GM18507 (cell line): ENCODE measurements around the gene PFKL.

Source experiments
- DNase-seq: peaks from one replicate; pipeline ENCODE4 v3.0.0; 2011; ENCODE audit warnings: low read depth; ENCODE audit not compliant: insufficient read length; ENCODE audit errors: extremely low spot score
- FAIRE-seq: peaks from 2 replicates; lab custom pipeline; 2011; peaks lifted over from hg19 to GRCh38; lab: Jason Lieb, UNC

The PFKL gene

DNA sequence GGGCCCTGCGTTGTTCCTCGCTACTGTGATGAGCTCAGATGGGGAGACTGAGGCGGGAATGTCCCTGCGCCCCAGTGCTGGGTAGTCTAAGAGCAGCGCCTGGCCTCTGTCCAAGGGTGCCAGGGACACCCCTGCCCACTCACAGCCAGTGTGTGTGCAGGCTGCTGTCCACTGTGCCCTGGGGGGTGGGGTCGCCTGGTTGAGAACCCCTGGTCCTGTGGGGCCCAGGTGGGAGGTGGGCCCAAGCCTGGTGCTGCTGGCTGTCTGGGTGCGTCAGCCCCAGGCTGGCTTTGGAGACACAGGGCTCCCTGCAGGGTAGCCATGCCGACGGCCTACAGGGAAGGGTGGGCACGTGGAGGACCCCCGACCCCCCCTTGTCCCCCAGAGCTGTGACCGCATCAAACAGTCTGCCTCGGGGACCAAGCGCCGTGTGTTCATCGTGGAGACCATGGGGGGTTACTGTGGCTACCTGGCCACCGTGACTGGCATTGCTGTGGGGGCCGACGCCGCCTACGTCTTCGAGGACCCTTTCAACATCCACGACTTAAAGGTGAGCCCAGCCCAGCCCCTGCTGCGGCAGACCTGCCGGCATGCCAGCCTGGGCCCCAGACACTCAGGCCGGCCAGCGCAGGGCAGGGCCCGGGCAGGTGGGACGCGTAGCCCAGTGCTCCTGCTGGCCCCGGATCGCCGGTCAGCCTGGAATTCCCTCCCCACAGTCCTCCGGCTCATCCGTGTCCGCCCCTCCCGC is 24.4 kb downstream of the PFKL start:
- FAIRE-seq = no peak
- no peak for DNase-seq

DNA sequence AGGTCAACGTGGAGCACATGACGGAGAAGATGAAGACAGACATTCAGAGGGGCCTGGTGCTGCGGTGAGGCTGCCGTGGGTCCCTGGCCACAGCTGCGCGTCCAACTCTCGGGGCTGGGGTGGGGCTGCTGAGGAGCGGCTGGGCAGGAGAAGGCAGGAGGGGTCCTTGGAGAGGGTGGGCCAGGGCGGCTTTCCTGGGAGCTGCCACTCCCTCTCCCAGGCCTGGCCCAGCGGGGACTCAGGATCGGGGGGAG is 24.9 kb downstream of the PFKL start:
- DNase-seq = no peak
- FAIRE-seq = no peak

DNA sequence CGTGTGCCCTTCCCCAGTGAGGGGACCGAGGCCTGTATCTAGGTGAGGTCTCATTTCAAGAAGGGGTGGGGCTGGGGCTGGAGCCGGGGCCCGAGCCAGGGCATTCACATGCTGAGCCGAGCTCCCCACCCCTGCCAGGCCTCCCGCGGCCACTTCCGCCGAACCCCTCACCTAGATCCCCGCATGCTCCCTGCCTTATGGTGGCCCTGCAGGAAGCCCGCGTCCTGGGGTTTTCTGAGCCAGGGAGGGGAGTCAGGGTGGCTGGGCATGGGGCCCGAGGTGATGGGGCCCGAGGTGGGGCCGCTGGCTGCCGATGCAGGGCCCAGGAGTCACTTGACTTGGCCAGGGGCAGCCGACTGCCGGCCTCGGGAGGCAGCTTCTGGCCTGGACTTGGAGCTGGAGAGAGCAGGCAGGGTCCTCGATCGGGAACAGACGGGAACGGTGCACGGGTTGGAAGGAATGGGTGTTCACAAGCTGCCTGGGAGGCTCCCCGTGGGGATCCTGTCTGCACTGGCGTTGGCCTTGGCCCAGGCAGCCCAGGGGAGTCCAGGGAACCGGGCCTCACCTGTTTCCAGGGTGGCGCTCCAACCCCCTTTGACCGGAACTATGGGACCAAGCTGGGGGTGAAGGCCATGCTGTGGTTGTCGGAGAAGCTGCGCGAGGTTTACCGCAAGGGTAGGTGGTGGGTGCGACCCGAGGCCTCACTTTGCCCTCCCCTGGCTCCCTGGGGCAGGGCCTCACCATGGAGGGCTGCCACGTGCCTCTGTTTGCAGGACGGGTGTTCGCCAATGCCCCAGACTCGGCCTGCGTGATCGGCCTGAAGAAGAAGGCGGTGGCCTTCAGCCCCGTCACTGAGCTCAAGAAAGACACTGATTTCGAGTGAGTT is 25.8 kb downstream of the PFKL start:
- DNase-seq = no peak
- FAIRE-seq = no peak

DNA sequence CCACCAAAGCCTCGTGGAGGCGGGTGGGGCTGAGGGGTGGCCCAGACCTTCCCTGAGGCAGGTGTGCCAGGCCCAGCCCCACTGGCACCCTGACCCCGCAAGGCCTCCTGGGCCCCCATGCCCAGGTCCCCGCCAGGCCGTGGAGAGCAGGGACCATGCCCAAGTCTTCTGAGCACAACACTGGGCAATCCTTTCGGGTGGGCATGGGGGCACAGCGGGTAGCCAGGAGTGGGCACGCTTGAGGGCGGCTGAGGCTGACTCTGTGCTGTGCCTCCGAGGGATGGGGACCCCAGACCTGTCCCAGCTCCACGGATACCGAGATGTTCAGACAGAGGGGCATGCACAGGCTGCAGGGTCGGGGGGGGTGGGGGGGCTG is 26.4 kb downstream of the PFKL start:
- DNase-seq = no peak
- no peak for FAIRE-seq

DNA sequence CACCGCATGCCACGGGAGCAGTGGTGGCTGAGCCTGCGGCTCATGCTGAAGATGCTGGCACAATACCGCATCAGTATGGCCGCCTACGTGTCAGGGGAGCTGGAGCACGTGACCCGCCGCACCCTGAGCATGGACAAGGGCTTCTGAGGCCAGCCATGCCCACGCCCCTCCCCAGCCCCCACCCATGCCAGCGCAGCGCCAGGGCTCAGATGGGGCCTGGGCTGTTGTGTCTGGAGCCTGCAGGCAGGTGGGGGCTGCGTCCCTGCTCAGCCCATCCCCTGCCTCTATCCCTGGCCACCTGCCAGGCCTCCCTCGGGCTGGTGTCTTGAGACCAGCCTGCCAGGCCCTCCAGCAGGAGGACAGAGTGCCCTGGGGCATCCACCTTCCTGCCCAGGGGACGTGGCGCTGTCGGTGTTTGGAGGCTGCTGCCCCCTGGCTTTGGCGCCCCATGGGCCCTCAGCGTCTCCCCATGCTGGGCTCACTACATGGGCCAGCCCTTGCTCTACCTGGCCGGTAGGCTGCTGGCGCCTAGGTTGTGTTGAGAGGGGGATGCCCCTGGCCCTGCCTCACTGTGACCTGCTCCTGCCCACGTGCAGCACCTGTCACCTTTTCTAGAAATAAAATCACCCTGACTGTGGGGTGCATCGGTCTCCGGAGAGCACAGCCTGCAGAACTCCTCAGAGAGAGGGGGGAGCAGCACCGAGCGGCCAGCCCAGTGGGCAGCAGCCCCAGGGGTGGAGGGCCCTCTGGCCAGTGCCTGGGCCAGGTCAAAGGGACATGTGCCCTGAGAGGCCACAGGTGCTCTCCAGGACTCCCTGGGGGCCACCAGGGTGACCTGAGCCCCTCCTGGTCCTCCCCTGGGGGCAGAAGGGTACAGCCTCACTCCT is 27.1 kb downstream of the PFKL start:
- DNase-seq (no peak), FAIRE-seq (no peak)

- no peak for FAIRE-seq
- no peak for DNase-seq
These were observed 27.7 kb downstream of the PFKL start for GRCh38 chr21:44327603-44327974.

GRCh38 chr21:44328242-44328895 is 28.5 kb downstream of the PFKL start:
- DNase-seq = no peak
- FAIRE-seq = no peak

DNA sequence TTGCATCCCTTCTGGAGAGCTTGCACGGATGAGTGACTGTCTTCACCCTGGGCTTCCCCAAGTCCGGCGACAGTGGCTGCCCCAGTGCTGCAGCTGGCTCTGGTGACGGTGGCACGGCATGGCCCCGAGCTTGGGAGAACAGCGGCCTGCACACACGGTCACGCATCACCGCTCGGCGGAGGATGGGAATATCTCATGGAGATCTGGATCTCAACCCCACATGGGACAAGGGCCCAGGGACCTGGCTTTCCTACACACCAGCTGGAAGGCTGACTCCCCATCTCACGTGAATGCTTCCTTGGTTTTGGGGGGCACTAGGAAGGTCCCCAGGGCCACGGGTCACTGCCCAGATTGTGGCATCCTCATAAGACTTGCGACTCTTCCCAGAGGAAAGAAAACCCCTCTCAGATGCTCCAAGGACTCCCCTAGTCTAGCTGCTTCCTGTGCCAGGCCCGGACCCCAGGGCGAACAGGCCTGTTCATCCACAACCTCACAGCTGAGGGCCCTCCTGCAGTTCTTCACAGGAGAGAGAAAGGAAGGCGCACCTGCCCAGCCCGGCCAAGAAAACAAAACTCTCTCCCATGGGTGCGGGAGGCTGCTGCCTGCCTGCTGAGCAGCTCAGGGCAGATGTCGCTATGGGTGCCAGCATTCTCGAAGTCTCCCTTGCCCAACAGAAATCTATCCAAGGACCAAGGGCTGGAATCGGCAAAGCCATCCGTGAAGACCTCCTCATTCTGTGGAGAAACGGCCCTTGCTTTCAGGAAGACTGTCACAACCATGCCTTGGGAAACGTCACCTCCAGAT is 29.4 kb downstream of the PFKL start:
- no peak for DNase-seq
- FAIRE-seq = no peak

DNA sequence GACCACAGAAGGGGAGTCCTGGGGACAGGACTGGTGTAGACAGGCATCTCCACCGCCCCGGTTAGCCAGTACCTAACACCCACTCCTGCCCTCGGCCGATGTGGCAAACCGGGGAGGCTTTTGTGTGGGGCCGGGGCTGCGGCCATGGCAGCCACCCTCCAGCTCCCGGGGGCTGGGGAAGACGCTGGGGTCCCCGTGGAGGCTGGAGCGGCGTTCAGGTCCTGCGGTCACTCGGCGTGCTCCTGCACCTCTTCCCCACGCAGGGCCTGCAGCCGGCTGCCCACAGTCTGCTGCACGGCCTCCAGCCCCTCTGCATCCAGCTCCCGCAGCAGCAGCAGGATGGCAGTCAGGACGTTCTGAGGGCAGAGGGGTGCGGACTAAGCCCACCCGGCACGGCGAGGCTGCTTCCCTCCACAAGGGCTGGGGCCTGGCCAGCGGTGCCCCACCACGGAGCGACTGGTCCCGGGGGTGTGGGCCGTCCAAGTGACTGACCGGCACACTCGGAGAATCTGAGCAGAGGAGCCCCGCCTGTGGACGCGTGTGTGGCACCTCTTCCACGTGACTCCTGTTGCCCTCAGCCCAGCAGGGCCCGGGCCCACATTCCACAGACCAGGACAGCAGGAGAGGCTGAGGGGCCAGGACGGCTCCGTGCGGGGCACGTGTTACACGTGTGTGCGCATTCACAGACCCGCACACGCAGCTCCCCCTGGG is 30.3 kb downstream of the PFKL start:
- no peak for FAIRE-seq
- DNase-seq = no peak

- FAIRE-seq (no peak), DNase-seq (no peak)
These were observed 30.8 kb downstream of the PFKL start for GRCh38 chr21:44330698-44331097.

DNA sequence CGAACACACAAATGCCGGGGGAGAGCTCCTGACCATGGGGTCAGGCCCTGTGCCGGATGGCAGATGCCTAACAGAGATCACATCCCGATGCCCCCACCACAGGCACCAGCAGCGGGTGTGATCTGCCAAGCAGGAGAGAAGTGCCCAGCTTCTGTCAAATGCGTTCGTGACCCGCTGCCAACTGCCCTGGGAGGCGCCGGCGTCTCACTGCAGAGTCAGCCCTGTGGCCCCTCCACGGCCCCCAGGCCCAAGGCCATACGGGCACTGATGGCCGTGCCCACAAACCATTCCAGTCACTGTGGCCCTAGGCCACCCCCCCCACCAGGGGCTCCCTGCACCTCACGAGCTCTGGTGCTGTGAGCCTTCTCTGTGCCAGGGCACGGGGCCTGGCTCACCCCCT is 31.4 kb downstream of the PFKL start:
- FAIRE-seq (no peak), DNase-seq (no peak)

DNA sequence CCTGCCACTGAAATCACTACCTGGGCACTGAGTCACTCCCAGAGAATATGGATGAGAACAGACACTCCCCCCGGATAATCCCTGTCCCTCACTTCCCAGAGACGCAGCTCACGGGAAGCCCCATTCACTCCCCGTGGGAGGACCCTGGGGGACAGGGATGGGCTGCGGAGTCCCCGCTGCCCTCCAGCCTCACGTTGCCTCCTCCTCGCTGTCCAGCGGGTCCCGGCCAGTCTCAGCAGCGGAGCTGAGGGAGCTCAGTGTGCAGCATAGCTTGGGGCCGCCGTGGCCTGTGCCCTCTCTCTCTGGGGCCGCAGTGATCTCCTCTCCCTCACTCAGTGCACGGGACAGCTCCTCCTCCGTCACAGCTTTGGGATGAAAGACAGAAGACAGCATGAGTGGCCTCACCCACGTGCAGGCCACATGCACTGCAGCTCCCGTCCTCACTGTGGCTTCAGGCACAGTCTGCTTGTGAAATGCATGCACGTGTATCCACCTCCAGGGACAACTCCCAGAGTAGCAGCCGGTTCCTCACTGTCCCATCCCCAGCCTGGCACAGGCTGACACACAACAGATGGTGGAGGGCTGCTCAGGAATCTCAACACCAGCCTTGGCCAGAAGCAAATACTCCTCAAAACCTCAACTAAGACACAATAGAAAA is 31.9 kb downstream of the PFKL start:
- no peak for DNase-seq
- no peak for FAIRE-seq

GRCh38 chr21:44332383-44332782 is 32.5 kb downstream of the PFKL start:
- DNase-seq (no peak), FAIRE-seq (no peak)

- DNase-seq (no peak), FAIRE-seq (no peak)
These were observed 33.1 kb downstream of the PFKL start for GRCh38 chr21:44332965-44333364.

- DNase-seq (no peak), FAIRE-seq (no peak)
These were observed 33.9 kb downstream of the PFKL start for GRCh38 chr21:44333509-44334328.

DNA sequence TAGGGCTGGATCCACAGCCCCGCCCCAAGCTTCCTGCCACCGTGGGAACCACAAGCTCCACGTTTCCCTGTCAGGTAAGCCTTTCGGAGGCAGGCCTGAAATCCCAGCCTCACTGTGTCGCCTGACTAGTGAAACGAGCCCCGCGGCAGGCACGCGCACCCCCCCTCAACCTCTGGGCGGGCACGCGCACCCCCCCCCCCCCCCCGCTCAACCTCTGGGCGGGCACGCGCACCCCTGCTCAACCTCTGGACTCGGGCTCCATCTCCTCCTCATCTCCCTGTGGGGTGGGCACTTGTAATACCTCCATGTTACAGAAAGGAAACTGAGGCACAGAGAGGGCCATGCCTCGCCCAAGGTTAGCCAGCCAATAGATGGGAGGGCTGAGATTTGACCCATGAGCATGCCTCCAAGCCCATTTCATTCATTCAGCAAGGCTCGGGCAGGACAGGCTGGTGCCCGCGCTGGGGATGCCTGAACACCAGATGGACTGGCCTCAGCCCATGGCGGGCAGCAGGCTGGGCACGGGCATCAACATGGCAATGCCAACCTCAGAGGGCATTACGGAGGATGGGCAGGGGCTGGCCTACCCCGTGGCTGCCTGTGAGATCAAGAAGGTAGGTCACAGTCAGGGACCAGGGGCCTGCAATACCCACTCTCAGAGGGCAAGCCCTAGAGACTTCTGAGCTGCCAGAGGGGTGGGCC is 34.6 kb downstream of the PFKL start:
- DNase-seq = no peak
- no peak for FAIRE-seq
